Stimulated activated CD8-positive, alpha-beta memory T cell treated with anti-CD3 and anti-CD28 coated beads, Interleukin-15, amount 100 ng/mL, for 48 hours (primary cell): Measurements from ENCODE around the gene SEMA6B.
"Not testable (repeated sequence)": the region's sequence is repeated elsewhere in the genome, so short reads cannot be mapped to it uniquely, and the experiment has no call there.

Source experiments
- DNase-seq, 2 donors: peaks; one replicate each; pipeline ENCODE4 v3.0.0-alpha.2; 2020; ENCODE audit warnings: low read depth in 2 of 2

SEMA6B gene

DNA sequence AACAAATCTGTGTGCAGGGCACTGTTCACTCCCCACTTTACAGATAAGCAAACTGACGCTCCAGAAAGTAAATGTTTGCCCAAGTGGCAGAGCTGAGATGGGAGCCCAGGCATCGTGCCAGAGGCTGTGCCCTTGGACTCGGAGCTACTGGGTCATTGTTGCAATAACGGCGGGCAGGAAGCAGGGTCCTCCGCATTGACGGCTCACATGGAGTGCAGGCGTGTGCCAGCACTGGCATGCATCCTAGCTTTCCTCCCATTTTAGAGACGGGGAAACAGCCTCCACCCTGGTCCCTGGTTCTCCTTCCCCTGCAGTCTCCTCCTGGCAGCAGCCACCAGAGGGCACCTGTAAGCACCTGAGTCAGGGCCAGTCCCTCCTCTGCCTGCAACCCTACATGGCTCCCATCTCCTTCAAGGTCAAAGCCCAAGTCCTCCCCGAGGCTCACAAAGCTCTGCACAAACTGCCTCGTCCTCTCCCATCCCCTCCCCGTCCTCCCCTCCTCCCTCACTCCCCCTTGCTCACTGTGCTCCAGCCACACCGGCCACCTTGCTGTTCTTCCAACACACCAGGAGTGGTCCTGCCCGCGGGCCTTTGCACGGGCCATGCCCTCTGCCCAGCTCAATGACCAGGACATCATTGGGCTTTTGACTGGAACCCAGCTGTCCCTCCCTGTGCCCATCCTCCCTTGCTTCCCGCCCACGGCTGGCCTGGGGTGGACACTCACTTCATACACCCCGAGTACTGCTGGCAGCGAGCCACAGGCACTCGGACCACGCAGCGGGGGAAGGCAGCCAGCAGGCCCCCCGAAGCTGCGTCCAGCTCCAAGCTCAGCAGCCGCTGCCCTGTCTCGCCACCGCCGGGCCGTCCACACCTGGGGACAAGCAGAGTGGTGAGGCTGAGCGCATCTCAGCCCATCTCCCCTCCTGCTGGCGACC is 11.9 kb downstream of the SEMA6B start:
- DNase-seq = no peak

DNA sequence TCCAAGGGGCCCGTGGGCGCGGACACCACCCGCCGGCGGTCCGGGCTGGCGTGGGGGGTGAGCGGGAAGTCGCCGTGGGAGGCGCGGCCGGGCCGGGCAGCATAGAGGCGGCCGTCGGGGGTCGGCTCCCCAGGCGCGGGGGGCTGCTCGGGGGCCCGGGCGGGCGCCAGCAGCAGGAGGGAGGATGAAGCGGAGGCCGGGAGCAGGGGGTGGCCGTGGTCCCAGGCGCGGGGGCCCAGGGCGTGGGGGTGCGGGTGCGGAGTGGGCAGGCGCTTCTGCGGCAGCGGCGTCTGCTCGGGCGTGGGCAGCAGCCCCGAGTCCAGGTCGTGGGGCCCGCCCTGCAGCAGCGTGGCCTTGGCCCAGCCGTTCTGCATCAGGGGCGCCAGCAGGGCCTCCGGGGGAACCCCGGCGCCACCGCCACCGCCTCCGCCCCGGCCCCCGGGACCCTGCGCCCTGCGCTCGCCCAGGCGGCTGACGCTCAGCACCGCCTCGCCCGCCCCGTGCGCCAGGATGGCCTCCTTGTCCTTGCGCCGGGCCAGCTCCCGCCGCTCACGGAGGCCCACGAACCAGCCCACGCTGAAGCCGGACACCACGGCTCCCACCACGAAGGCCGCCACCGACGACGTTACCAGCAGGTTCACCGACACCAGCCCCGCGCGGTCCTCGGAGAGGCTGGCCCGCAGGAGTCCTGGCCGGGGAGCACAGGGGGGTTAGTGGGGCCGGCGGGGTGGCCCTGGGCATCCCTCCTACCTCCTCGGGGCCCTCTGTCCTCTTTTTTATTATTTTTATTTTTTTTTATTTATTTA is 15.4 kb downstream of the SEMA6B start:
- DNase-seq = no peak

DNA sequence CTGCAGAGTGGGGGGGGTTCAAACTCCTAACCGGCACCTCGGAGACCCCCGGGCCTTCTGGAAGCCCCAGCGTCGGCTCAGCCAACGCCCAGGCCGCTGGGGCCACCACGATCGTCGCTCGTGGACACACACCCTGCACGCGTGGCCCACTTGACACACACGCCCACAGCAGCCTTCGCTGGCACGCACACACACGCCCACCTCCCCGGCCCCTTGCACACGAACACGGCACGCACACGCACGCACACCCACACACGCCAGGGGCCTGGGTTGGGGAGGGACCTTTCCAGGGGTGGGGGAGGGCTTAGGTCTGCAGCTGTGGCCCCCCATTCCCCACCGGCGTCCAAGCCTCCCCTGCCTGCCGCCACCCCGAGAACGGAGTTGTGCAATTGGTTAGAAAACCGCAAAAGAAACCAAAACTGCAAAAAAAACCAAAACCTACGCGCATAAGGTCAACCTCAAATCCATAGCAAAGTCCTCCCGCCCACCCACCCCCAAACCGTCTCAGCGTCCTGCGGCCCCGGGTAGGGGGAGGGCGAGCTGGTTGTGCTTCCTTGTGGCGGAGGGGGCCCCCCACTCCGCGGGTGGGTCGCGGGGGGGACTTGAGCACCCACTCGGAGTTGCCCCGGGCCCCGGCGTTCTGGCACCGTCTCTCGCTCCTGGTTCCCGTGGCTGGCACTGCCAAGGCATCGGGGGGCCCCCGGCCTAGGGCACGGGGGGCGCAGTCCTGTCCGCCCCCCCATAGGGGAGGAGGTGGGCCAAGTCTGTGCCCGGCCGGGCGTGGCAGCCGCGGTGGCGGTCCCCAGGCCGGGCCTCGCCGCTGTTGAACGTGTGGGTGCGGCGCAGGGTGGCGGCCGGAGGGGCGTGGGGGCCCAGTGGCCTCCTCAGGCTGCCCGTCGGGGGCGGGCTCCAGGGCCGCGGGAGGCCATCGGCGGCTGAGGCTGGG is 16.3 kb downstream of the SEMA6B start:
- no peak for DNase-seq

DNA sequence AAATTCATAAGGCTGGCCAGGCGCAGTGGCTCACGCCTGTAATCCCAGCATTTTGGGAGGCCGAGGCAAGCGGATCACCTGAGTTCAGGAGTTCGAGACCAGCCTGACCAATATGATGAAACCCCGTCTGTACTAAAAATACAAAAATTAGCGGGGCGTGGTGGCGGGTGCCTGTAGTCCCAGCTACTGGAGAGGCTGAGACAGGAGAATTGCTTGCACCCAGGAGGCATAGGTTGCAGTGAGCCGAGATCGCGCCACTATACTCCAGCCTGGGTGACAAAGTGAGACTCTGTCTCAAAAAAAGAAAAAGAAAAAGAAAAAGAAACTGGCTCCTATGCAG is 17.7 kb downstream of the SEMA6B start:
- DNase-seq = not testable (repeated sequence)

DNA sequence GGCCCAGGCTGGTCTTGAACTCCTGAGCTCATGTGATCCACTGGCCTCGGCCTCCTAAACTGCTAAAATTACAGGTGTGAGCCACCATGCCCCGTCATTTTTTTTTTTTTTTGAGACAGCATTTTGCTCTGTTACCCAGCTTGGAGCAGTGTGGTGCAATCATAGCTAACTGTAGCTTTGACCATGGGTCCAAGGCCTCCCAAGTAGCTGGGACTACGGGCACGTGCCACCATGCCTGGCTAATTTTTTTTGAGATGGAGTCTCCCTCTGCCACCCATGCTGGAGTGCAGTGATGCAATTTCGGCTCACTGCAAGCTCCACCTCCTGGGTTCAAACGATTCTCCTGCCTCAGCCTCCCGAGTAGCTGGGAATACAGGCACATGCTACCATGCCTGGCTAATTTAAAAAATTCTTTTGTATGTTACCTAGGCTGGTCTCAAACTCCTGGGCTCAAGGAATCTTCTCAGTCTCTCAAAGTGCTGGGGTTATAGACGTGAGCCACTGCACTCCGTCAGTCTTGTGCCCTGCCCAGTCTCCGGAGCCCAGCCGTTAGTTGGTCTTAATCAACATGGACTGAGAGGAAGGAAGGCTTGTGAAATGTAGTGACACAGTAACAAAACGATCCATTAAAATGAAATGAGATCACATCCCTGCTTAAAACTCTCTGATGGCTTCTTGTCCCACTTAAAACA is 18.2 kb downstream of the SEMA6B start:
- DNase-seq = no peak

DNA sequence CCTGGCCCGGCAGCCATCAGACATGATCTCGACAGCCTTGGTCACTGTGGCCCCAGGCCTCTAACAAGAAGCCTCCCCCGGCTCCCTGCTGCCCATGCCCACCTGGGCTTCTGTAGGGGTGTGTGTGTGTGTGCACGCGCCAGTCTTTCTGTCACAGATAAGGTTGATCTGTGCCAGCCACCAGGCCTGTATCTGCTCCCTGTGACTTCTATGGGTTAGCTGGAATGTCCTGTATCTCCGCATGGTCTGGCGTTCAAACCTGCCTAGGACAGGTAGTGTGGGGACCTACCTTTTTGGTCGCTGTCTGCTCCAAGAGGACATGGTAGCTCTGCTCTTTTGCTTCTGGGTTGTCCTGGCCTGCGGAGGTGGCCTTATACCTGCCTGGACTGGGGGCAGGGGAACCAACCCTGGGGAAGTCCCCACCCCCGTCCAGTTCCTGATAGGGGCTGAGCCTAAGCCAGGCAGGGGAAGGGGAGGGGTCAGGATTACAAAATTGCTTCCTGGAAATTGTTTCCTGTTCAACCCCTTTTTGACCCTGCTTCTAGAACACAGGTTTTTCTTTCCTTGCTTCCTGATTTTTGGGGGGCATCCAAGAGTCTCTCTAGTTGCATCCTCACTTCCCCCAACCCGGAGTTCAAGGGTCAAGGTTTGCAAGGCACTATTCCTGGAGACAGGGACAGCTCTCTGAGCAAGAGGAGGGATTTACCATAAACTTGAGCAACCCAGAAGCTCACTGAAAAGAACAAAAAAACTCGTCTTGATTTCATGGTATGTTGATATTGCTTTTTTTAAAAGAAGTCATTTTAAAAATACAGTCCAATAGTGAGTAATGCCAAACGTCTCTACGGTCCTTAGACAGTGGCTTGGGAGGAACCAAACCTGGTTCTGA is 19.5 kb downstream of the SEMA6B start, which contains the start of gene LRG1:
Gene LRG1, minus strand, starts transcription at position 344 of the 889 bp plus-strand sequence. Its CDS starts 23 bp downstream, at position 321.
- DNase-seq = no peak

DNA sequence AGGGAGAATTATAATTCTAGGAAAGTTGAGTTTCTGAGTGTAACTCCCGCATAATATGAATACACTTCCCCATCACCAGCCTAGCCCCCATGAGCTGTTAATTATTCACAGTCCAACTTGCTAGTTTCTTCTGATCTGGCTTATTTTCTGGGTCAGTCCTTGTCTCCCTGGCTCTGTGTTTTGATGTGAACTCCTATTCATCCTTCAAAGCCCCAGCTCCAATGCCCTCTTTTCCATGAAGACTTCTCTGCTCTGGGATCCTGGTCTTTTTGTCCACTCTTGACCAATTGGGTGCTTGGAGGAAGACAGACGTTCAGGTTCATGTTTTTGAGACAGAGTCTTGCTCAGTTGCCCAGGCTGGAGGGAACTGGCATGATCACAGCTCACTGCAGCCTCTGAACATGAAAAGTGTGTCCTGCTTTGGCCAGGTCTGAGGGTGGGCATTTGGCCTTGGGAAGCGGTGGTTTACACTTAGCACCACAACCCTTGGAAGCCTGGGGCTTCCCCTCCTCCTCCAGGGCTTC is 20.3 kb downstream of the SEMA6B start:
- DNase-seq = no peak

DNA sequence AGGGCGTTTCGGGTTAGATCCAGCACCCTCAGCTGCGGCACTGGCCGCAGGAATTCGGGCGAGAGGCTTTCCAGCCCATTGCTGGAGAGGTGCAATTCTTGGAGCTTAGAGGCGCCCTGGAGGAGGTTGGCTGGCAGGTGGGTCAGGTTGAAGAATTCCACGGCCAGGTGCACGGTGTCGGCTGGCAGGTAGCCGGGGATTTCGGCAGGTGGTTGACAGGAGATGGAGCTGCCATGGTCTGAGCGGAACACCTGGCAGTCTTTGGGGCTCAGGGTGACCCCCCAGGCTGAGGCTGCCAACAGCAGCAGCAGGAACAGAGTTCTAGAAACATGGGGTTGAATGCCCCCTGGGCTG is 20.9 kb downstream of the SEMA6B start:
- no peak for DNase-seq

DNA sequence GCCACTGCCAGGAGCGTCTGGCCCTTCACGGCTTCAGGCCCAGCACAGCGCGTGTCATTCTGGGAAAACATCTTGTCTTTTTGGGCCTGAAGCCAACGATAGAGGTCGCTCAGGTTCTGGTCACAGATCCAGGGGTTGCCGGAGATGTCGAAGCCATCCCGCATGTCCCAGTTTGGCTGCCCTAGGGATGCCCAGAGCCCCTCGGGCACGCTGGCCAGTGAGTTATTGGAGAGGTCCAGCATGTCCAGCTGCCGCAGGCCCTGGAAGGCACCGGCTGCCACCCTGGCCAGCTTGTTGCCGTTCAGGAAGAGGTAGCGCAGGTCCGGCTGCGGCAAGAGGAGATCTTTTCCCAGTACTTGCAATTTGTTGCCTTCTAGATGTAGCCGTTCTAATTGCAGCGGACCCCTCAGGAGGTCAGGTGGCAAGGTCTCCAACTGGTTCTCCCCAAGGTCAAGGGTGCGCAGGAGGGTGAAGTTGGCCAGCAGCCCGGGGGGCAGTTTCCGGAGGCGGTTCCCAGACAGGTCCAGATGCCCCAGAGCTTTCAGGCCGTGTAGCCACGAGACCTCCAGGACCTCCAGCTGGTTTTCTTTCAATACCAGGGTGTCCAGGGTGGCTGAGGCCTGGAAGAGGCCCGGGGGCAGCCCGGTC is 21.4 kb downstream of the SEMA6B start:
- no peak for DNase-seq

DNA sequence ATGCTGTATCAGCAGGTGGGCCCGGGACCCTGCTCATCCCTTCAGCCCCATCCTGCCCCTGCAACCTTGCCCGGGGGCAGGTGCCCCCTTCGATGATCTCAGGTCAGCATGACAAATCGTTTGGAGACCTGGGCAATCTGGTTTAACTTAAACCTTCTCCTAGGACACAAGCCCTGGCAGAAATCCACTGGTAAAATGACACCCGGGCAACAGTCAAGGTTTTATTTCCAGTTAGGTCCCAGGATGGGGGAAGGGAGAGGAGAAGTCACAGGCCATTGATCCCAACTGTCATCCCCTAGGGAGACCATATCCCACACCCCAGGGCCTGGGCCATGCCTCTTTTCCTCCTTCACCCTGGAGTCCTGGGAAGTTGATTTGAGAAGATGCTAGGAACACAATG is 22.7 kb downstream of the SEMA6B start:
- no peak for DNase-seq

DNA sequence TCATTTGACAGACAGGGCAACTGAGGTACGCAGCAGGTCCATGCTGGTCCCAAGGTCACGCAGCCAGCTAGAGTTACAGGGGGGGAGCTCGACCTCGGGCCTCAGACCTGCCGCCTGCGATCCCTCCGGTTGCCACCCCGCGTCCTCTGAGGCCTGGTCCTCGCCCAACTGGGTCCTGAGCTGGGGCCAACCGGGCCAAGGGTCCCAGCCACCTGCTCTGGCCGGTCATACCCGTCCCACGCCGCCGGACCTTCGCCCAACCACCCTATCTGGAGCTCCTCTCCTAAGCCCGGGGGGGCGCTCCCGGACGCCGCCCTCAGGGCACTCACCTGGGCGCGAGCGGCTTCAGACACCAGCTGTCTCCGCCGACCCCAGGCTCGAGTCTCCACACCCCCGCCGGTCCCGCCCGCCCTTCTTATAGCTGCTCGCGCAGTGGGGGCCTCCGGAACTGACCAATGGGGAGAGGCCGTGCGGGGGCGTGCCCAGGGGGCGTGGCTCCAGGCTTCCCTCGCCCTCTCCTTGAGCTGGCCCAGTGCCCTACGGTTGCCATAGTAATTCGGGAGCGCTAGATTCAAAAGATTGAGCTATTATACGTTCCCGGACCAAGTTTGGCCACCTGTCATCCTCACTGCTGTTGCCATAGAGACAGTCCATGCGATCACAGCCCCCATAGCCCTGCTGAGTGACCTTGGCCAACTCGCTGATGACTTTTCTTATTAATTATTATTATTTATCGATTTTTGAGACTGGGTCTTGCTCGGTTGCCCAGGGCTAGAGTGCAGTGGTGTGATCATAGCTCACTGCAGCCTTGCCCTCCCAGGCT is 24.4 kb downstream of the SEMA6B start, which contains the start of gene PLIN5:
Gene PLIN5, minus strand, starts transcription at position 389 of the 823 bp plus-strand sequence. CDS start 1,150 bp downstream, outside the sequence.
- peak in 1 of 2 donors; percentile 50 for DNase-seq

DNA sequence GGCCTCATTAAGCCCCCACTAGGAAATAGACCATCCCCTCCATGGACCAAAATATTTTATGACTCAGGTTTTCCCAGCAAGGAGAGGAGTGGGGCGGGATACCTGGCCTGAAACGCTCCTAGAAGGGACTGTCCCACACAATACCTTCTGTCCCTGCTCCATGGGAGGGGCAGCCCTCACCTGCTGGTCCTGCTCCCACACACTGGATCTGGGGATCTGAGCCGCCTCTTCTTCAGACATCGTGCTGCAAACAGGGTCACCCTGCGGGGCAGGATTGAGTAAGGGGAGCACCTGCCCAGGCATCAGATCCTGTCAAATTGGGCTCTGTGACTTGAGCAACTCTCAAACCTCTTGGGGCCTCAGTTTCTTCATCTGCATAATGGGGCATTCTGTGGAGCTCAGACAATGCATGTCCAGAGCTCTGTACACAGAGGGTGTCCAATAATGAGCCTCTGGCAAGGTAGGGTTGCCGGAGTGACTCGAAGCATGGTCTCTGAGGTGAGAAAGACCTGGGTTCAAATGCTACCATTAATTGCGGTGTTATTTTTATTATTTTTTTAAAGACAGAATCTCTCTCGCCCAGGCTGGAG is 25.6 kb downstream of the SEMA6B start:
- no peak for DNase-seq

DNA sequence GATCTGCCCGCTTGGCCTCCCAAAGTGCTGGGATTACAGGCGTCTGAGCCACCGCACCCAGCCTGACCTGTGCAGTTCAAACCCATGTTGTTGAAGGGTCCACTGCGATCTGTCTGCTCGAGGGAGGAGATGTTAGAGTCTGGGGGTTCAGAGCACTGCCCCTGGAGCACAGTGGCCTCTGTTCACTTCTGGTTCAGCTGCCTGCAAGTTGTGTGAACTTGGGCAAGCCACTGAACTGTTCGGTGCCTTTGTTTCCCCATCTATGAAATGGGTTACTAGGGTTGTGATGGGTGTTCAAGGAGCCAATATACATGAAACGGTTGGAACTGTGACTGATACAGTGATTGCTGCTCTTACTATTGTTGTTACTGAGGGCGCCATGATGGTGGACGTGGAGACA is 26.1 kb downstream of the SEMA6B start:
- DNase-seq = no peak

DNA sequence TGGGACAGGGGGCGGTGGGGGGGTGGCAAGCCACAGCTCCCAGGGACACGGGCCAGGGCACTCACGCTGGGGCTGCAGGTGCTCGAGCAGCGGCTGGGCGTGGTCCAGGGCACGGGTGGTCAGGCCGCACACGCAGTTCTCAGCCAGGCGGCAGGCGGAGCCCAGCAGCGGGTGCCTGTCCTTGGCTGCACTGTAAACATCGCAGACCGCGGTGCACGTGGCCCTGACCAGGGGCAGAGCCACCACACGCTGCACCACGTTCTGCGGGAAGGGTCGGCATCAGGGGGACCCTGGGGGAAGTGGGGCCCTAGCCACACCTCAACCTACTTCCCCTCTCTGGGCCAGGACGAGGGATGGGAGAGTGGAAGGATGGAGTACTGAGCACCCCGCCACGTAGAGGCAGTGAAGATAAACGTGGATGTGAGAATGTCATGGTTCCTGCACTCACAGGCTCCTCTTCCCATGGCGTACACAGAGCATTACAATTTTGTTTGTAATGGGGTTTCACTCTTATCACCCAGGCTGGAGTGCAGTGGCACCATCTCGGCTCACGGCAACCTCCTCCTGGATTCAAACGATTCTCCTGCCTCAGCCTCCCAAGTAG is 27.8 kb downstream of the SEMA6B start:
- no peak for DNase-seq

DNA sequence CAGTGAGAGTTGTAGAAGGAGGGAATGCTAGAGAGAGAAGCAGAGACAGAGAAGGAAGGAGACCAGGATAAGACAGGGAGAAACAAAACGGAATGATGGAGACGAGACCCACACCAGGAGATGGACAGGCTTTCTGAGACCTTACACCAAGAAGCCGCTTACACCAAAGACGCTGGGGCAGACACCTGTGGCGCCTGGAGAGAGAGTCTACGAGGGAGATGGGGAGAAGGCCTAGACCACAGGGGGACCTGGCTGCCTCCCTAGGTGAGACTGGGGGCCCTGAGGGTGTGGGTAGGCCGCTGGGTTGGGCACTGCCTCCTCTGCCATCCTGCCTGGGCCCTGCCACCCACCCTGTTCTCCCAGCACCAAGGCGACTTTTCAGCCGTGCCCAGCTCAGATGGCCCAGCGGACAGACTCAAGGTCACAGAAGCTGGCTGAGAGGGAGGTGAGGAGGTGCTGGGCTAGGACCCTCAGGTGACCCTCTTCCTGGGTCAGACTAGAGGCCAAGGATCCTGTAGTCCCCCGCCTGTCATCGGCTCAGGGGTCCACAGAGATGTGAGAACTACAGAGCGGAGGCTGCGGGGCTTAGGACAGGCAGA is 29.5 kb downstream of the SEMA6B start:
- DNase-seq = no peak

DNA sequence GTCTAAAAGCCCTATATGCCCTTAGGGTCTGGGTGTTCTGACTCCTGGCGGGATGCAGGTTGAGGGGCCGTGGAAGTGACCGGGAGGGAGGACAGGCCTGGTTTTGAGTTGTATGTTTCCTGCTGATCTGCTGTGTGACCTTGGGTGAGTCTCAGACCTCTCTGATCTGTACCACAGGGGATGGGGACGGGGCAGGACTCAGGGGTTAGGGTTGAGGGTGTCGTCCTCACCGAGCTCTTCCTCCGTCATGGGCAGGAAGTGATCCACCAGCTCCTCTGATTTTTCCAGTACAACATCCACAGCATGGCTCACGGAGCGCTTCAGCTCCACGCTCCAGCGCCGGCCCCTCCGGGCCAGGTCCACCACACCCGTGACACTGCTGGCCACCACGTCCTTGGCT is 30.6 kb downstream of the SEMA6B start:
- DNase-seq = no peak

DNA sequence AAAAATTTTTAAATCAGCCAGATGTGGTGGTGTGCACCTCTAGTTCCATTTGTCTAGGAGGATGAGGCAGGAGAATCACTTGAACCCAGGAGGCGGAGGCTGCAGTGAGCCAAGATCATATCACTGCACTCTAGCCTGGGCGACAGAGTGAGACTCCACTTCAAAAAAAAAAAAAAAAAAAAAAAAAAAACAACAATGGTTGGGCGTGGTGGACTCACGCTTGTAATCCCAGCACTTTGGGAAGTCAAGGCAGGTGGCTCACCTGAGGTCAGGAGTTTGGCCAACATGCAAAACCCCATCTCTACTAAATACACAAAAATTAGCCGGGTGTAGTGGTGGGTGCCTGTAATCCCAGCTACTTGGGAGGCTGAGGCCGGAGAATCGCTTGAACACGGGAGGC is 32.1 kb downstream of the SEMA6B start:
- not testable (repeated sequence) for DNase-seq
